Panc1 (cell line): ENCODE results near the gene BRPF1.

ENCODE experiments used
- SIN3A ChIP-seq: IDR thresholded peaks from 2 replicates; pipeline ENCODE4 v1.6.1; 2012; ENCODE audit warnings: low read depth, mild to moderate bottlenecking, low read length, moderate library complexity, borderline replicate concordance; ENCODE audit not compliant: insufficient read depth
- TF ChIP-seq, protein P1 (sequence below): fragments of 450-650 bp; IDR thresholded peaks from 2 replicates; pipeline ENCODE4 v1.5.1; 2017; ENCODE audit warnings: mild to moderate bottlenecking

DNA sequence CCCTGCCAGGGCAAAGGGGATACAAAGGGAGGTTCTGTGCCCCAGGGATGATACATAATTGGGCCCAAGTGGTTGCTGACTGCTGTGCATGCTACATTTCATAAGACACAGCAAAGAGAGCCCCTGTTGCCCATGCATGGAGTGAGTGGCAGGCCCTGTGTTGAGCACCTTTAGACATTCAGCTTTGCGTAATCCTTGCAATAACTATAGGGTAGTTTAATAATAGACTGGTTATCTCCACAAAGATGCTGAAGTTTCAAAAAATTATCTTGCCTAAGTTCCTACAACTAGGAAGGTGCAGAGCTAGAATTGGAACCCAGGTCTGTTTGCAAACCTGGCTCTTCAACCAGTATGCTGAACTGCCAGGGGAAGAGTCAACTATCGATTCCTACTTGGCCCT lies 16.5 kb downstream of the BRPF1 start:
- no peak for TF ChIP-seq SIN3A
- TF ChIP-seq, protein P1, sequence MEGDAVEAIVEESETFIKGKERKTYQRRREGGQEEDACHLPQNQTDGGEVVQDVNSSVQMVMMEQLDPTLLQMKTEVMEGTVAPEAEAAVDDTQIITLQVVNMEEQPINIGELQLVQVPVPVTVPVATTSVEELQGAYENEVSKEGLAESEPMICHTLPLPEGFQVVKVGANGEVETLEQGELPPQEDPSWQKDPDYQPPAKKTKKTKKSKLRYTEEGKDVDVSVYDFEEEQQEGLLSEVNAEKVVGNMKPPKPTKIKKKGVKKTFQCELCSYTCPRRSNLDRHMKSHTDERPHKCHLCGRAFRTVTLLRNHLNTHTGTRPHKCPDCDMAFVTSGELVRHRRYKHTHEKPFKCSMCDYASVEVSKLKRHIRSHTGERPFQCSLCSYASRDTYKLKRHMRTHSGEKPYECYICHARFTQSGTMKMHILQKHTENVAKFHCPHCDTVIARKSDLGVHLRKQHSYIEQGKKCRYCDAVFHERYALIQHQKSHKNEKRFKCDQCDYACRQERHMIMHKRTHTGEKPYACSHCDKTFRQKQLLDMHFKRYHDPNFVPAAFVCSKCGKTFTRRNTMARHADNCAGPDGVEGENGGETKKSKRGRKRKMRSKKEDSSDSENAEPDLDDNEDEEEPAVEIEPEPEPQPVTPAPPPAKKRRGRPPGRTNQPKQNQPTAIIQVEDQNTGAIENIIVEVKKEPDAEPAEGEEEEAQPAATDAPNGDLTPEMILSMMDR: no peak
